ENCODE measurements around the gene RABGAP1L.

DNA sequence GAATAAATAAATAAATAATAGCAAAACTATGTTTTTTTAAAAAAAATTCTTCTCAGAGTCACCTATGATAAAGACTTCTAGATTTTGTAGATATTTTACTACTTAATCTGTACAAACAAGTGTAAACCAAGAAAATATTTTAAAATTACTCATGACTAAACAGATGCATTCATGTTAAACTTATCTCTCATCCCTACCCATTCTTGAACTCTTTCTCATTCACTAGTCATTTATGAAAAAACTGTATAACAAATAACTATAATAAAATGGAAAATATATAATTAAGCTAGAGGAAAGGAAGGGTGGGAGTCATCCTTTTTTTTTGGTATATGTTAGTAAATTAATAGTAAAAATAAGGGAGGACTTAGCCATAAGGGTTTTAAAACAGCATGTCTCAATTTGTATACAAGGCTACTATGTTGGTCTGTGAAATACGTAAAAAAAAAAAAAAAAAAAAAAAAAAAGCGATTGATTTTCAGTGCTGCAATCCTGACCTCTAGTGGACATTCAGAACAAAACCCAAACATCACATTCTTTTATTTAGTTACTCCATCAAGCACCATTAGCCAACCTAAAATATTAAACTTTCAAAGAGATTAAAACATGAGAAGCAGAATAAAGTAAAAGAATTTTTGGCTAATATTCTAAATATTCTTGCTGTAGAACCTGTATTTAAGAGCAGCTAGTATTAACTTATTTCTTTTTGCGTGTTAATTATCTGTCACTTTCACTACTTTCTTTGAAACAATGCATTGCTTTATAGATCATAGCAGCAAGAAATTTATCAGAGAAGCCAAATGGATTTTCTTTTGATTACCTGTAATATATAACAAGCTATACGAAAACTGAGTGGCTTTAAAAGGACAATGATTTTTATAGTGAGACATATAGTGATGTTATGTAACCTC, 584.6 kb downstream of the RABGAP1L start:
- TF ChIP-seq, protein P1, sequence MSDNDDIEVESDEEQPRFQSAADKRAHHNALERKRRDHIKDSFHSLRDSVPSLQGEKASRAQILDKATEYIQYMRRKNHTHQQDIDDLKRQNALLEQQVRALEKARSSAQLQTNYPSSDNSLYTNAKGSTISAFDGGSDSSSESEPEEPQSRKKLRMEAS (IDR thresholded peaks at IDR 0.05; ENCODE audit: low read depth, low read length): no peak
- TF ChIP-seq, protein P2, sequence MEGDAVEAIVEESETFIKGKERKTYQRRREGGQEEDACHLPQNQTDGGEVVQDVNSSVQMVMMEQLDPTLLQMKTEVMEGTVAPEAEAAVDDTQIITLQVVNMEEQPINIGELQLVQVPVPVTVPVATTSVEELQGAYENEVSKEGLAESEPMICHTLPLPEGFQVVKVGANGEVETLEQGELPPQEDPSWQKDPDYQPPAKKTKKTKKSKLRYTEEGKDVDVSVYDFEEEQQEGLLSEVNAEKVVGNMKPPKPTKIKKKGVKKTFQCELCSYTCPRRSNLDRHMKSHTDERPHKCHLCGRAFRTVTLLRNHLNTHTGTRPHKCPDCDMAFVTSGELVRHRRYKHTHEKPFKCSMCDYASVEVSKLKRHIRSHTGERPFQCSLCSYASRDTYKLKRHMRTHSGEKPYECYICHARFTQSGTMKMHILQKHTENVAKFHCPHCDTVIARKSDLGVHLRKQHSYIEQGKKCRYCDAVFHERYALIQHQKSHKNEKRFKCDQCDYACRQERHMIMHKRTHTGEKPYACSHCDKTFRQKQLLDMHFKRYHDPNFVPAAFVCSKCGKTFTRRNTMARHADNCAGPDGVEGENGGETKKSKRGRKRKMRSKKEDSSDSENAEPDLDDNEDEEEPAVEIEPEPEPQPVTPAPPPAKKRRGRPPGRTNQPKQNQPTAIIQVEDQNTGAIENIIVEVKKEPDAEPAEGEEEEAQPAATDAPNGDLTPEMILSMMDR (IDR thresholded peaks at IDR 0.05; ENCODE audit: low read depth, low read length): peak; percentile 17
- TF ChIP-seq POLR2A (IDR thresholded peaks at IDR 0.05; ENCODE audit: extremely low read depth, insufficient read length) (no peak), MYC (IDR thresholded peaks at IDR 0.05; ENCODE audit: low read depth, low read length) (no peak)
